Activated naive CD8-positive, alpha-beta T cell treated with anti-CD3 and anti-CD28 coated beads, Interleukin-2, amount 50 U/mL, for 24 hours (primary cell): Measurements from ENCODE around the gene PIEZO2.
A peak's percentile ranks its signal among the peaks of the same experiment; 100 is the strongest.

ENCODE experiments used
- ATAC-seq: fragments of 150-1000 bp; cut with Tn5 transposase; one replicate; pipeline ENCODE4 v1.10.0; 2021
- DNase-seq: peaks from one replicate; pipeline ENCODE4 v3.0.0; 2021
- H3K27ac Mint-ChIP-seq: one replicate; pipeline ENCODE4 v1.8.0; 2021; ENCODE audit warnings: mild to moderate bottlenecking, mixed read lengths
- H3K27me3 Mint-ChIP-seq: one replicate; pipeline ENCODE4 v1.8.0; 2021; ENCODE audit warnings: mixed read lengths
- H3K36me3 Mint-ChIP-seq: one replicate; pipeline ENCODE4 v1.8.0; 2021; ENCODE audit warnings: low read depth, mixed read lengths
- H3K4me1 Mint-ChIP-seq: one replicate; pipeline ENCODE4 v1.8.0; 2021; ENCODE audit warnings: mixed read lengths
- H3K4me3 Mint-ChIP-seq: one replicate; pipeline ENCODE4 v1.8.0; 2021; ENCODE audit warnings: mild to moderate bottlenecking, moderate library complexity, mixed read lengths
- H3K9me3 Mint-ChIP-seq: one replicate; pipeline ENCODE4 v1.8.0; 2021; ENCODE audit warnings: mixed read lengths

Gene PIEZO2

GRCh38 chr18:10792181-10792580, 357.2 kb downstream of the PIEZO2 start:
- peaks cover 3% of the 10 kb centered on the region for H3K4me1 Mint-ChIP-seq
- ATAC-seq (no peak), DNase-seq (no peak)
- H3K27ac Mint-ChIP-seq: no peak overlapping the region
- H3K4me3 Mint-ChIP-seq: no peak overlapping the region
- no peaks in the 10 kb centered on the region for H3K9me3 Mint-ChIP-seq
- peaks cover 12% of the 10 kb centered on the region for H3K27me3 Mint-ChIP-seq
- no peaks in the 10 kb centered on the region for H3K36me3 Mint-ChIP-seq

GRCh38 chr18:10791169-10791831, 358.1 kb downstream of the PIEZO2 start:
- no peaks in the 10 kb centered on the region for H3K9me3 Mint-ChIP-seq
- DNase-seq (no peak), ATAC-seq (no peak)
- H3K4me3 Mint-ChIP-seq: no peak overlapping the region
- no peak overlapping the region for H3K27ac Mint-ChIP-seq
- peaks cover 12% of the 10 kb centered on the region for H3K27me3 Mint-ChIP-seq
- H3K4me1 Mint-ChIP-seq: peaks cover 4% of the 10 kb centered on the region
- H3K36me3 Mint-ChIP-seq: no peaks in the 10 kb centered on the region

GRCh38 chr18:10789180-10789579, 360.2 kb downstream of the PIEZO2 start:
- no peak for DNase-seq
- Mint-ChIP-seq H3K9me3 (no peaks in the 10 kb centered on the region), H3K36me3 (no peaks in the 10 kb centered on the region), H3K27ac (no peak overlapping the region), H3K4me1 (peaks cover 4% of the 10 kb centered on the region), H3K27me3 (peaks cover 15% of the 10 kb centered on the region), H3K4me3 (no peak overlapping the region)
- no peak for ATAC-seq

- Mint-ChIP-seq H3K4me1 (peaks cover 4% of the 10 kb centered on the region), H3K9me3 (no peaks in the 10 kb centered on the region)
Observed at GRCh38 chr18:10787293-10787901, 362.0 kb downstream of the PIEZO2 start.

GRCh38 chr18:10785798-10786197, 363.6 kb downstream of the PIEZO2 start:
- DNase-seq (no peak), ATAC-seq (no peak)
- Mint-ChIP-seq H3K4me3 (no peak overlapping the region), H3K9me3 (no peaks in the 10 kb centered on the region), H3K4me1 (peaks cover 4% of the 10 kb centered on the region), H3K27me3 (peaks cover 14% of the 10 kb centered on the region), H3K27ac (no peak overlapping the region), H3K36me3 (no peaks in the 10 kb centered on the region)

More at GRCh38 chr18:10787293-10787901, 362.0 kb downstream of the PIEZO2 start:
- H3K27ac Mint-ChIP-seq: no peak overlapping the region
- ATAC-seq (peak; percentile 80), DNase-seq (peak; percentile 89)
- H3K27me3 Mint-ChIP-seq: peaks cover 23% of the 10 kb centered on the region
- H3K4me3 Mint-ChIP-seq: no peak overlapping the region
- H3K36me3 Mint-ChIP-seq: no peaks in the 10 kb centered on the region

GRCh38 chr18:10784596-10785202, 364.7 kb downstream of the PIEZO2 start:
- Mint-ChIP-seq H3K36me3 (no peaks in the 10 kb centered on the region), H3K27ac (no peak overlapping the region), H3K9me3 (no peaks in the 10 kb centered on the region), H3K4me3 (no peak overlapping the region), H3K27me3 (peaks cover 16% of the 10 kb centered on the region), H3K4me1 (peaks cover 4% of the 10 kb centered on the region)
- DNase-seq: no peak
- ATAC-seq: no peak

- H3K9me3 Mint-ChIP-seq: no peaks in the 10 kb centered on the region
- no peak for DNase-seq
- peaks cover 18% of the 10 kb centered on the region for H3K27me3 Mint-ChIP-seq
- no peaks in the 10 kb centered on the region for H3K36me3 Mint-ChIP-seq
- no peak overlapping the region for H3K4me3 Mint-ChIP-seq
- no peak overlapping the region for H3K27ac Mint-ChIP-seq
- peaks cover 4% of the 10 kb centered on the region for H3K4me1 Mint-ChIP-seq
- ATAC-seq: no peak
Observed at GRCh38 chr18:10783941-10784340, 365.4 kb downstream of the PIEZO2 start.

- Mint-ChIP-seq H3K27ac (no peak overlapping the region), H3K4me1 (no peaks in the 10 kb centered on the region), H3K4me3 (no peak overlapping the region), H3K9me3 (peaks cover 6% of the 10 kb centered on the region), H3K36me3 (no peaks in the 10 kb centered on the region), H3K27me3 (peaks cover 9% of the 10 kb centered on the region)
- ATAC-seq: no peak
- no peak for DNase-seq
Observed at GRCh38 chr18:10776493-10776892, 372.9 kb downstream of the PIEZO2 start.

GRCh38 chr18:10775026-10775425, 374.3 kb downstream of the PIEZO2 start:
- Mint-ChIP-seq H3K9me3 (peaks cover 6% of the 10 kb centered on the region), H3K36me3 (no peaks in the 10 kb centered on the region), H3K27me3 (peaks cover 9% of the 10 kb centered on the region), H3K4me3 (no peak overlapping the region), H3K27ac (no peak overlapping the region), H3K4me1 (no peaks in the 10 kb centered on the region)
- ATAC-seq (no peak), DNase-seq (no peak)

GRCh38 chr18:10771053-10771709, 378.2 kb downstream of the PIEZO2 start:
- peaks cover 6% of the 10 kb centered on the region for H3K9me3 Mint-ChIP-seq
- no peaks in the 10 kb centered on the region for H3K4me1 Mint-ChIP-seq

GRCh38 chr18:10770264-10770663, 379.1 kb downstream of the PIEZO2 start:
- Mint-ChIP-seq H3K4me3 (no peak overlapping the region), H3K36me3 (no peaks in the 10 kb centered on the region), H3K4me1 (no peaks in the 10 kb centered on the region), H3K9me3 (peaks cover 6% of the 10 kb centered on the region), H3K27me3 (peaks cover 5% of the 10 kb centered on the region), H3K27ac (no peak overlapping the region)
- ATAC-seq (no peak), DNase-seq (no peak)

More at GRCh38 chr18:10771053-10771709, 378.2 kb downstream of the PIEZO2 start:
- no peak for DNase-seq
- Mint-ChIP-seq H3K36me3 (no peaks in the 10 kb centered on the region), H3K27ac (no peak overlapping the region), H3K4me3 (no peak overlapping the region), H3K27me3 (peaks cover 5% of the 10 kb centered on the region)
- ATAC-seq: no peak

GRCh38 chr18:10768221-10768620, 381.1 kb downstream of the PIEZO2 start:
- no peak overlapping the region for H3K4me3 Mint-ChIP-seq

GRCh38 chr18:10767658-10768057, 381.7 kb downstream of the PIEZO2 start:
- no peak overlapping the region for H3K4me3 Mint-ChIP-seq
- H3K9me3 Mint-ChIP-seq: peaks cover 6% of the 10 kb centered on the region
- no peaks in the 10 kb centered on the region for H3K4me1 Mint-ChIP-seq
- ATAC-seq: no peak
- DNase-seq: no peak
- H3K36me3 Mint-ChIP-seq: no peaks in the 10 kb centered on the region
- no peak overlapping the region for H3K27ac Mint-ChIP-seq
- peaks cover 3% of the 10 kb centered on the region for H3K27me3 Mint-ChIP-seq

More at GRCh38 chr18:10768221-10768620, 381.1 kb downstream of the PIEZO2 start:
- Mint-ChIP-seq H3K9me3 (peaks cover 6% of the 10 kb centered on the region), H3K27ac (no peak overlapping the region), H3K4me1 (no peaks in the 10 kb centered on the region), H3K27me3 (peaks cover 3% of the 10 kb centered on the region), H3K36me3 (no peaks in the 10 kb centered on the region)
- ATAC-seq: no peak
- no peak for DNase-seq

GRCh38 chr18:10760986-10761385, 388.4 kb downstream of the PIEZO2 start:
- no peaks in the 10 kb centered on the region for H3K27me3 Mint-ChIP-seq

GRCh38 chr18:10759241-10759640, 390.1 kb downstream of the PIEZO2 start:
- Mint-ChIP-seq H3K27me3 (no peaks in the 10 kb centered on the region), H3K9me3 (no peaks in the 10 kb centered on the region), H3K27ac (no peak overlapping the region), H3K4me1 (no peaks in the 10 kb centered on the region), H3K36me3 (no peaks in the 10 kb centered on the region), H3K4me3 (no peak overlapping the region)
- no peak for ATAC-seq
- no peak for DNase-seq

More at GRCh38 chr18:10760986-10761385, 388.4 kb downstream of the PIEZO2 start:
- H3K9me3 Mint-ChIP-seq: no peaks in the 10 kb centered on the region
- DNase-seq: no peak
- no peaks in the 10 kb centered on the region for H3K36me3 Mint-ChIP-seq
- no peak overlapping the region for H3K27ac Mint-ChIP-seq
- no peak overlapping the region for H3K4me3 Mint-ChIP-seq
- H3K4me1 Mint-ChIP-seq: no peaks in the 10 kb centered on the region
- ATAC-seq: no peak
